HG03139 (cell line): ENCODE results near the gene SUPT16H.
"Not testable (repeated sequence)": the region's sequence is repeated elsewhere in the genome, so short reads cannot be mapped to it uniquely, and the experiment has no call there.

Experiments used
- ATAC-seq: cut with Tn5 transposase; IDR thresholded peaks from one replicate; pipeline ENCODE4 v1.9.1; 2021; ENCODE audit not compliant: unreplicated experiment

SUPT16H gene

GRCh38 chr14:21302836-21303140 is 81.0 kb downstream of the SUPT16H start:
- ATAC-seq: not testable (repeated sequence)

- no peak for ATAC-seq
Measured at GRCh38 chr14:21302013-21302835, 81.6 kb downstream of the SUPT16H start.
